Hippocampal formation (tissue), 2 donors: ENCODE results near the gene CD63.

Source experiments
- DNase-seq, 2 donors: peaks; one replicate each; lab custom pipeline; 2025; lab: John Stamatoyannopoulos, UW

The CD63 gene

GRCh38 chr12:55704824-55705718 is 23.7 kb downstream of the CD63 start:
- no peak for DNase-seq

GRCh38 chr12:55703901-55704761 is 24.7 kb downstream of the CD63 start:
- no peak for DNase-seq

DNA sequence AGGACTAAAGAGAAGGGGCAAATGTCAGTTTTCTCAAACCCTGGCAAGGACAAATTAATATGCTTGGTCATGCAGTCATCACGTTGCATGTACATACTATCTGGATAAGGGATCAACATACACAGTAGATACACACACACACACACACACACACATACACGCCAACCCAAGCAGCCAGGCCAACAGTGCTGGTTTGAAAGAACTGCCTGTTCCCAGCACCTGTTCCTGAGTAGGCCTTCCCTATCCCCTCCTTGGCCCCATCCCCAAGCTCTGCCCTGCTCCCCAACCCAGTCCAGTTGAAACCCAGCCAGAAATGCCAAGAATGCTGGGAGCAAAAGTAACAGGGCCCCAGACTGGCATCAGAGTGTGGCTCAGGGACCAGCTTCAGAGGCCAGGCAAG is 25.5 kb downstream of the CD63 start:
- no peak for DNase-seq

- DNase-seq, result no peak
Measured at GRCh38 chr12:55702861-55703260, 25.9 kb downstream of the CD63 start.

DNA sequence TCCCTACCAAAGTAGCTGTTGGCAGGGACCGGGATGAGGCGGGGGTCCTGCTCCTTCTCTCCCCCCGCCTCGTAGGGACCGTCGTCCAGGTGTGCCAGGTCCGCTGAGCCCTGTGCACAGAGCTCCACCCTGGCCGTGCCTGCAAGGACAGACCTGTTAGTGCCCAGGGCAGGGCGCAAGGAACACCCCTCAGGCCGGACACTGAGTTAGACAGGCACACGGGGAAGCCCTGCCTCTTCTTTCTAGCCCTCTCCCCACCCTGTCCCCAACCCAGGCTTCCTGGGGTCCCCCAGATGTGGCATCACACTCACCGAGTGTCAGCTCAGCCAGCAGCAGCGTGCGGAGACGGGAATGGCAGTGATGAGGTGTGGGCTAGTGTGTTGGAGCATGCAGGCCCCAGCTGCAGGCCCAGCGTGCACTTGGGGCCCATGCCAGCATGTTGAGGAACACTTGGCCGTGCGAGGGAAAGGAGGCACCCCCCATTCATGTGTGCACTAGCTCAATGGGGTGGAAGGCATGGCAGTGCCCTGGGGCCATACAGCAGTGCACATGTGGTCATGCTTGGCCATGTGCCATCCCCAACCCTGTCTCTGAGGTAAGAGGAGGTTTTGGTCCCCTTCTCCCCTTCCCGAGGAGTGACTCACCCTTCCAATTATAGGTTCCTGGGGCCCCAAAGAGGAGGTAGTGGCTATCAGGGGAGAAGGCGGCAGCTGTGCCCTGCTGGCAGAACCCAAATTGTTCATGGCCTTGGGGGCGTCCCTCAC is 28.4 kb downstream of the CD63 start:
- DNase-seq, result no peak

DNA sequence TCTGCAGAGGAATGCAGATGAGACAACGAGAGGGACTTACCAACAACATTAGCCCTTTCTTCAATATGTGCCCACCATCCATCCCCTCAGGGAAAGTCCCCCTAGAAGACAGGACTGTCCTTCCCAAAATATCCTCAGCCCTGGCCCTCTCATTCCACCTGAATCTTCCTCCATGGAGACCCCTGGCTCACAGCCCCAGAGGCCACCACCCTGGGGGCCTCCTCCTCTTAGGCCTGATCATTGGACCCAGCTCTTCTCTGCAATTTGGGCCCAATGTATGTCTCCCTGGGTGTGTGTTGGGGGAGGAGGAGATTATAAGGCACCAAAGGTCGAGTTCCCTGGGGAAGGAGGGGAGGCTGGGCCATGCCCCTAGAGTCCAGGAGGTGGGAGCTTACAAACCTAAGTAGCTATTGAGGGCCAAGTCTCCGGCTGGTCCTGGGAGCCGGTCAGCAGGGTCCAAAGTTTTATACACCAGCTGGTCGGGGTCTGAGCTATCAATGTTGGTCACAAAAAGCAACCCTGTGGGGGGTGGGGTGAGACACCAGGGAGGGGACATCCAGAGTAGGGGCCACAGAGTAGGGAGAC is 29.2 kb downstream of the CD63 start:
- no peak for DNase-seq

DNA sequence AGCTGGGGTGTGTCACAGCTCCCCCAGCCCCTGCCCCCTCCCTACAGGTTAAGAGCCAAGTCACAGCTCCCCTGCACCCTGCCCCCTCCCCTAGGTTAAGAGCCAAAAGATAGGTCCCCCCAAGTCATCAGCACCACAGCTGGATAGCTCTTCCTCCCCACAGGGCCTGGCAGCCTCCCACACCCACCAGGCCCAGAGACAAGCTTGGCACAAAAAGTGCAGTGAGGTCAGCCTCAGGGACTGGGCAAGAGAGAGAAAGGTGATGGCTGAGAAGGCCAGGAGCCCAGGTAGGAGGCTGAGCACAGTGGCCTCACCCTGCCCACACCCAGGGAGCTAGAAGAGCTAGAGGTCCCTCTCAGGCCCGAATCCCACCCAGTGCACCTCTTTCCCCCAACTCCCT is 29.8 kb downstream of the CD63 start:
- DNase-seq, result no peak

DNA sequence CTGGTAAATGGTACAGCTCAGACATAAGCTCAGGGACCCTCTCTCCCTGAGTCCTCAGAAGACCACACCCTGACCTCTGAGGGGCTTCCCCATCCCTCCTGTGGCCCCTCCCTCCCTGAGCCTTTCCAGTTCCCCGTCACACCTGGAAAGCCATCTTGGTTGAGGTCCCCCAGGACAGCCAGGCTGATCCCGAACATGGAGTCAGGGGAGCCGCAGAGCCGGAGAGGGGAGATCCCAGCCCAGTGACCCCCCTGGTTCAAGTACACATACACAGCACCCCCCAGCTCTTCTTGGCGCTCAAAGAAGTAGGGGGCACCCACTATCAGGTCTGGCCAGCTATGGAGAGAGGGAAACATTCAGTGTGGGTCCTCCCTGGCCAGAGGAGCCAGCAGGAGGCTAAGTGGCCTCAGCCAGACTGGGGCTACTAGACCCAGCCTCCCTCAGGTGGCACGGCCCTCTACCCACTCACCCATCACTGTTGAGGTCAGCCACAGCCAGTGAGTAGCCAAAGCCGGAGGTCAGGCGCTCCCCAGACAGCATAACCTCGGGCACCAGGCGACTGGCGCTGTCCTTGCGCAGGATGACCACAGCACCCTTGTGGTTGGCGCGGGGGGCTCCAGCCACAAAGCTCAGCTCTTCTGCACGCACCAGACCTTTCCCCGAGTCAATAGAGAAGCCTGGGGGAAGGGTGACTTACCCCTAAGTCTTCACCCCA is 30.4 kb downstream of the CD63 start:
- no peak for DNase-seq

DNA sequence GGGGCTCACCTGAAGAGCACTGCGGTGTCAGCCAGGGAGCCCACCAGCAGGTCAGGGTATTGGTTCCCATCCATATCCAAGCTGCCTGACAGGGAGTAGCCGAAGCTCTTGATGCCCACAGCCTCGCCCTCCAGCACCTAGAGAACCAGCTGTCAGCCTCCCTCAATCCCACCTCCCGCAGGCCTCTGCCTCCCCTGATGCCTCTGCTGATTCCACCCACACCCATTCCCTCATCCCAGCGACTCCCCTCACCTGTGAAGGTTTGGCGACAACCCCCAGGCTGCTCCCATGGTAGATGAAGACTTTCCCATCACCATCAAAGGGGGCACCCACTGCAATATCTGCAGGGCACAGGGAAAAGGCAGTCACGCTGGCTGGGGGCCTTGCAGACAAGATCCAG is 31.1 kb downstream of the CD63 start:
- no peak for DNase-seq

DNA sequence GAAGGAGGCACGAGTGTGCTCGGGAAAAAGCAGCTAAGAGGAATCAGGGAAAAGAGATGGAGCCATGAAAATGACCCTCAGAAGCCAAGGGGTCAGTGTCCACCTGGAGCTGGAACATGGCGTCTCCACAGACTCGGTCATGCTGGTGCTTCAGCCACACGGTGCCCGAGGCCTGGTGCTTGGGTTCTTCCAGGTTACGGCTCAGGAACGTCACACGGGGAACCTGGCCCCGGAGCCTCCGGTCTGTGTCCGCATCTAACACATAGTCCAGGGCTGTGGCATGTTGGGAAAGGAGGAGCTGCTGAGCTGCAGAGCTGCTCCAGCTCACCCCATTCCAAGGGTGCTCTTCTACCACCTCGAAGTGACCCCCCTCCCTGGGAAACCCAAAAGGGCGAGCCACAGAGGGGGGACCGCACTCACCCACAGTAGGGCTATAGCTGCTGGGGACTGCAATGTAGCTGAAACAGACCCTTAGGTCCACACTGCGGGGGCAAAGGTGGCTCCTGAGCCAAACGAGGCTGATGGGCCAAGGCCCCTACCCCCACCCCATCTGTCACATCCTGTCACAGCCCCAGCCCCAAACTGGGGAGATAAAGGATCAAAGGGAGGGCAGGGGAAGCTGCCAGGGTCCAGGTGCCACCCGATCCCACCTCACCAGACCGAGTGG is 31.9 kb downstream of the CD63 start:
- DNase-seq, result no peak

GRCh38 chr12:55696141-55696540 is 32.7 kb downstream of the CD63 start:
- no peak for DNase-seq

DNA sequence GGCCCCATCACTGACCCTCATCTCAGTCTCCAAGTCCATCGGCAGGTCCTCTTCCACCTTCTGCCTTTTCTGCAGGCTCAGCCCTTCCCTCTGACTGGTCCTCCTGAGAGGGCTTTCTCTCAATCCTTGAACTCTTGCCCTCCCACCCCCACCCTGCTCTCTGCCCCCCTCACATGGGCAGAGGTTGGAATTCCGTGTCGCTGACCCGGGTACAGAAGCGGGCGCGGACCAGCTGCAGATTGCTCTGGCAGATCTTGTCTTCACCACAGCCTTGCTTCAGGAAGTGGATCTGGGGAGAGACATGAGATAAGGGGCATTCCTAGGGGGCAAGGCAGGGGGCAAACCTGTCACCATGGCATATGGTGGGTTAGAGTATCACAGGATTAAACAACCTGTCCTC is 33.5 kb downstream of the CD63 start:
- DNase-seq, result no peak

- DNase-seq, result no peak
Measured at GRCh38 chr12:55694651-55695050, 34.2 kb downstream of the CD63 start.

- no peak for DNase-seq
Measured at GRCh38 chr12:55694188-55694515, 34.7 kb downstream of the CD63 start.

GRCh38 chr12:55693323-55694187 is 35.3 kb downstream of the CD63 start:
- DNase-seq, result no peak

DNA sequence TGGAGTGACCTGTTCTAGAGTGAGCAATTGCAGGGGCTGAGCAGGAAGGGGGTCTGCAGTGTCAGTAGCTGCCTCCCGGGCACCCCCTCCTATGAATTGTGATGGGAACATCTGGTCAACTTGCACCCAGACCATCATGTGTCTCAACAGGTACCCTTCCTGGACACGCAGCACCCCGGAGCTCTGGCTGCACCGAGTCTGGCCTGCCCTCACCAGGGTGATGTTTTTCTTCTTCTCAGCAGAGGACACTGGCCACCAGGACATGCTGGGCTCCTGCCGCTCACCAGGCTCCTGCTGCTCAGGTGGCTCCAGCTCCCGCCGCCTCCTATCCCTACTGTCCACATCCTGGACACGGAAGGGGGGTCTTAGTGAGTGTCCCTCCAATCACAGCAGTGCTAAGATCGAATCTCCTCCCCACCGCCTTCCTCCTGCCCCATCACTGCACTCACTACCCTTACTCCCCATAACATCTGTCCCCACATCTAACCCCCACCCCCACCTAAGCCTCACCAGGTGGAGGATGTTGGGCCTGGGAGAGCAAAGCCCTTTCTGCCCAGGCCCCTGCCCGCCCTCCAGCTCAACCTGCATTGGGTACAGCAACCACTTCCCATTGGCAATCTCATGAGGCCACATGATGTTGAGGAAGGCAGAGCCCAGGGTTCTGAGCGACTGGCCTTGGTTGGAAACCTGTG is 36.0 kb downstream of the CD63 start:
- no peak for DNase-seq

DNA sequence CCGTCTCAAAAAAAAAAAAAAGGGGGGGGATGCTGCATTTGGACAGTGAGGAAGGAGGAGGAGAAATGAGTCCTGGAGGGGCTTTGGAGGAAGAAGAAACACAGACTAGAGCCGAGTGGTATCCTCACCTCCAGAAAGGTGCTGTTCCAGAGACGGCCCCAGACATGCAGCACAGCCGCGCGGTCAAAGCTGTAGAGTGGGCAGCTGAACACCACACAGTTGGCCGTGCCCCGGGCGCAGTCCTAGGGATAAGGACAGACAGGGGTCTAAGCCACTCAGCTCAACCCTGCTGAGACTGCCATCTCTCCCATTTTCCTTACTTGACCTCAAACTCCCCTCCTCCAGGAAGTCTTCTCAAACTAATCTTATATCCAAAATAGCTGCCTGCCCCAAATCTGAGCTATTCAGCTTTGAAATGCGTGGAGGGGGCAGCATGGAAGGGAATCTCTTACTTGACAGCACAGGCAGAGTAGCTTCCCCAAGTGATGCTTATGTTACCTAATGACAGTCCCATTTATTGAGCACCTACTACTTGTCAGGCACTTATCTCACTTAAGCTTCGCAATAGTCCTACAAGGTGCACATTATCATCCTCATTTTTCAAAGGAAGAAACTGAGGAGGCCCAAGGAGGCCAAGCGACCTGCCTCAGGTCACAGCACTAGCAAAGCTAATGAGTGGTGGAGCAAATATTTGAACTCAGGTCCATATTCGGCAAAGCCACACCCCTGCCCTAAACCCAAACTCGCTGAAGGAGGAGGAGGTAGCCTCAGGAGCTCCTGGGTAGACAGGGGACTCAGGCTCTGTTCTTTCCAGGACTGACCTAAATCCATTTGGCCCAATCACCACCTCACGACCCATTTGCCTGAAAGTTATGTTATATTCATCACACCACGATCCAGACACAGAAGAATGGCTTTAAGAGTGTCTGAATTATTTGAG is 39.8 kb downstream of the CD63 start:
- no peak for DNase-seq

- no peak for DNase-seq
Measured at GRCh38 chr12:55687746-55688145, 41.1 kb downstream of the CD63 start.
